Calu3 (cell line): ENCODE results near the gene MB21D2. TPM values are rescaled to one million over a fixed set of nuclear protein-coding genes. Genes with fewer than 3 reads are reported as not detected.
A peak's percentile ranks its signal among the peaks of the same experiment; 100 is the strongest.

Source experiments
- BruUV-seq: library from RNA; stranded (reverse); fragments of 400-500 nt; replicated peaks from 2 replicates; lab custom pipeline; 2021; lab: Mats Ljungman, UMichigan
- CTCF ChIA-PET: fragments of 300-600 bp; sonication (Branson Sonifier 250); formaldehyde crosslinking; loops from one replicate; lab custom pipeline; 2022; ENCODE audit warnings: antibody characterized with exemption; lab: Charles Lee
- DNase-seq: peaks from one replicate; pipeline ENCODE4 v3.0.0; 2022
- H3K27ac Mint-ChIP-seq: one replicate; pipeline ENCODE4 v1.8.0; 2022; ENCODE audit warnings: mixed read lengths; ENCODE audit not compliant: unreplicated experiment
- H3K27me3 Mint-ChIP-seq: one replicate; pipeline ENCODE4 v1.8.0; 2022; ENCODE audit warnings: mixed read lengths; ENCODE audit not compliant: unreplicated experiment
- H3K36me3 Mint-ChIP-seq: one replicate; pipeline ENCODE4 v1.8.0; 2022; ENCODE audit warnings: mild to moderate bottlenecking, moderate library complexity, mixed read lengths; ENCODE audit not compliant: insufficient read depth, unreplicated experiment
- H3K4me1 Mint-ChIP-seq: one replicate; pipeline ENCODE4 v1.8.0; 2022; ENCODE audit warnings: mild to moderate bottlenecking, low read depth, mixed read lengths; ENCODE audit not compliant: unreplicated experiment
- H3K4me3 Mint-ChIP-seq: one replicate; pipeline ENCODE4 v1.8.0; 2022; ENCODE audit warnings: mild to moderate bottlenecking, low read depth, moderate library complexity, mixed read lengths; ENCODE audit not compliant: unreplicated experiment
- H3K9me3 Mint-ChIP-seq: one replicate; pipeline ENCODE4 v1.8.0; 2022; ENCODE audit warnings: low read depth, mixed read lengths; ENCODE audit not compliant: unreplicated experiment
- intact Hi-C: fragments of 100-400 bp; cut with micrococcal nuclease; formaldehyde crosslinking; loops from one replicate; pipeline ENCODE4 v1.10.0; 2022; ENCODE audit not compliant: unreplicated experiment
- total RNA-seq: library from RNA; stranded (reverse); gene quantifications from 2 replicates; pipeline ENCODE4 v1.2.3, GENCODE V29; 2022
- TF ChIP-seq, protein P1 (sequence below): fragments of 200-600 bp; IDR thresholded peaks from one replicate; pipeline ENCODE4 v1.8.0; 2022; ENCODE audit warnings: antibody characterized with exemption; ENCODE audit not compliant: unreplicated experiment

The MB21D2 gene
- total RNA-seq, 1 experiment from 2014 or later = 11.9 TPM

- Mint-ChIP-seq H3K27me3 (no peaks in the 10 kb centered on the region), H3K27ac (peak overlapping the region; percentile 88), H3K4me3 (peak overlapping the region; percentile 28), H3K9me3 (no peaks in the 10 kb centered on the region), H3K36me3 (peaks cover 55% of the 10 kb centered on the region), H3K4me1 (peaks cover 99% of the 10 kb centered on the region)
- no peak for DNase-seq
- TF ChIP-seq, protein P1, sequence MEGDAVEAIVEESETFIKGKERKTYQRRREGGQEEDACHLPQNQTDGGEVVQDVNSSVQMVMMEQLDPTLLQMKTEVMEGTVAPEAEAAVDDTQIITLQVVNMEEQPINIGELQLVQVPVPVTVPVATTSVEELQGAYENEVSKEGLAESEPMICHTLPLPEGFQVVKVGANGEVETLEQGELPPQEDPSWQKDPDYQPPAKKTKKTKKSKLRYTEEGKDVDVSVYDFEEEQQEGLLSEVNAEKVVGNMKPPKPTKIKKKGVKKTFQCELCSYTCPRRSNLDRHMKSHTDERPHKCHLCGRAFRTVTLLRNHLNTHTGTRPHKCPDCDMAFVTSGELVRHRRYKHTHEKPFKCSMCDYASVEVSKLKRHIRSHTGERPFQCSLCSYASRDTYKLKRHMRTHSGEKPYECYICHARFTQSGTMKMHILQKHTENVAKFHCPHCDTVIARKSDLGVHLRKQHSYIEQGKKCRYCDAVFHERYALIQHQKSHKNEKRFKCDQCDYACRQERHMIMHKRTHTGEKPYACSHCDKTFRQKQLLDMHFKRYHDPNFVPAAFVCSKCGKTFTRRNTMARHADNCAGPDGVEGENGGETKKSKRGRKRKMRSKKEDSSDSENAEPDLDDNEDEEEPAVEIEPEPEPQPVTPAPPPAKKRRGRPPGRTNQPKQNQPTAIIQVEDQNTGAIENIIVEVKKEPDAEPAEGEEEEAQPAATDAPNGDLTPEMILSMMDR = no peak
- intact Hi-C loops = loop anchor here (1.0 to 10.0 kb wide), 5 partner anchors 27 to 665 kb away; partner anchors contain the start of genes ATP13A4 and MB21D2
- no TSS peak for BruUV-seq
- CTCF ChIA-PET = interaction anchor here (0.7 to 3.1 kb wide), 12 partner anchors 8 to 568 kb away, joined by 3 to 35 read pairs (median 4); partner anchors contain the start of gene MB21D2
These were observed 28.0 kb downstream of the MB21D2 start for GRCh38 chr3:192889679-192890078.

- DNase-seq = no peak
- TF ChIP-seq, protein P1 = no peak
- H3K27me3 Mint-ChIP-seq = no peaks in the 10 kb centered on the region
These were observed 29.5 kb downstream of the MB21D2 start for GRCh38 chr3:192888190-192888589.

DNA sequence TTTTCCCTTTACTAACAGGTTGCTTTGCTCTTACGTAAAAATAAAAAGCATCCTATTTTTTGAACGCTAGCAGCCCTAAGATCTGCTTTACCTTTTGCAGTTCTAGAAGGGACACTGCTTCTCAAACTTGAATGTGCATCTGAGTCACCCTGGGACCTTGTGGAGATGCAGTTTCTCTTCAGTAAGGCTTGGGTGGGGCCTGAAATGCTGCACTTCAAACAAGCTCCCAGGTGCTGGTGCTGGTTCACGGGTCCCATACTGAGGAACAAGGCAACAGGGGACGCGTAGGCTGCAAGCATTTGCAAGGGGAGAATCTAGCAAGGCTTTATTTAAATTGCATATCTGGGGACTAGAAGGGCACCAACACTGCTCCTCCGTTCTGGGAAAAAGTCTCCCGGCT lies 30.0 kb downstream of the MB21D2 start:
- Mint-ChIP-seq H3K9me3 (no peaks in the 10 kb centered on the region), H3K27ac (peak overlapping the region; percentile 88), H3K36me3 (peaks cover 39% of the 10 kb centered on the region), H3K4me1 (peaks cover 99% of the 10 kb centered on the region), H3K27me3 (no peaks in the 10 kb centered on the region), H3K4me3 (peak overlapping the region; percentile 60)
- CTCF ChIA-PET = interaction anchor here (0.9 to 3.1 kb wide), 7 partner anchors 8 to 41 kb away, joined by 4 to 35 read pairs (median 7); partner anchors contain the start of gene MB21D2
- peak; percentile 60 for DNase-seq
- no TSS peak for BruUV-seq
- TF ChIP-seq, protein P1 = no peak
- intact Hi-C loops = loop anchor here (2.0 to 10.0 kb wide), 4 partner anchors 29 to 667 kb away; partner anchors contain the start of genes ATP13A4 and MB21D2

More at GRCh38 chr3:192888190-192888589, 29.5 kb downstream of the MB21D2 start:
- H3K27ac Mint-ChIP-seq = peak overlapping the region; percentile 88
- CTCF ChIA-PET = interaction anchor here (0.9 to 3.1 kb wide), 9 partner anchors 9 to 75 kb away, joined by 4 to 35 read pairs (median 6); partner anchors contain the start of gene MB21D2
- H3K4me3 Mint-ChIP-seq = peak overlapping the region; percentile 60
- H3K4me1 Mint-ChIP-seq = peaks cover 99% of the 10 kb centered on the region
- no peaks in the 10 kb centered on the region for H3K9me3 Mint-ChIP-seq
- peaks cover 43% of the 10 kb centered on the region for H3K36me3 Mint-ChIP-seq
- intact Hi-C loops = loop anchor here (2.0 to 10.0 kb wide), 4 partner anchors 29 to 667 kb away; partner anchors contain the start of genes ATP13A4 and MB21D2
- BruUV-seq = no TSS peak

DNA sequence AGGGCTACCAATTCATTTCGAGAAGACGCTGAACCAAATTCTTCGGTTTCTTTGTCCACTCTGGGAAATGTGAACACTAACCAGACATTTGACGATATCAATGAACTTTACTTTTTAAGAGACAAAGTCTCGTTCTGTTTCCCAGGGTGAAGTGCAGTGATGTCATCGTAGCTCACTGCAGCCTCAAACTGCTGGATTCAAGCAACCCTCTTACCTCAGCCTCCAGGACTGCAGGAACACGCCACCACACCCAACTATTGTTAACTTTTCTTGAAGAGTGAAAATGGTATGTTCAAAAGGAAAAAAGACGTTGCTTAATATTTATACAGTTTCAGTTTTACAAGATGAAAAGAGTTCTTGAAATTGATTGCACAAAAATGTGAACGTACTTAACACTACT lies 30.6 kb downstream of the MB21D2 start:
- CTCF ChIA-PET = interaction anchor here (0.5 to 3.1 kb wide), 7 partner anchors 10 to 845 kb away, joined by 3 to 15 read pairs (median 3); no protein-coding TSS in a partner anchor
- TF ChIP-seq, protein P1 = no peak
- H3K4me3 Mint-ChIP-seq = peak overlapping the region; percentile 60
- no TSS peak for BruUV-seq
- intact Hi-C loops = loop anchor here (5.0 to 10.0 kb wide), 2 partner anchors 155 to 668 kb away; partner anchors contain the start of gene ATP13A4
- no peaks in the 10 kb centered on the region for H3K27me3 Mint-ChIP-seq
- H3K27ac Mint-ChIP-seq = peak overlapping the region; percentile 88
- no peaks in the 10 kb centered on the region for H3K9me3 Mint-ChIP-seq
- peaks cover 37% of the 10 kb centered on the region for H3K36me3 Mint-ChIP-seq
- peak; percentile 77 for DNase-seq
- peaks cover 93% of the 10 kb centered on the region for H3K4me1 Mint-ChIP-seq
